GM21723 (cell line): ENCODE data around the gene ZBTB21.
"Not testable (repeated sequence)": the region's sequence is repeated elsewhere in the genome, so short reads cannot be mapped to it uniquely, and the experiment has no call there.

Source experiments
- ATAC-seq: cut with Tn5 transposase; IDR thresholded peaks from one replicate; pipeline ENCODE4 v1.9.1; 2021; ENCODE audit warnings: mild to moderate bottlenecking, moderate library complexity; ENCODE audit not compliant: unreplicated experiment

Gene ZBTB21

GRCh38 chr21:41954654-41955499 is 55.3 kb downstream of the ZBTB21 start:
- ATAC-seq: no peak

- peak; percentile 64 for ATAC-seq
Observed at GRCh38 chr21:41953831-41954653, 56.1 kb downstream of the ZBTB21 start, which contains the start of gene C2CD2. Gene C2CD2 (minus strand): TSS chr21:41954018. CDS start chr21:41953648, 370 bp downstream.

- peak; percentile 35 for ATAC-seq
Observed at GRCh38 chr21:41953249-41953830, 56.8 kb downstream of the ZBTB21 start.

GRCh38 chr21:41952568-41953248 is 57.5 kb downstream of the ZBTB21 start:
- ATAC-seq: no peak

GRCh38 chr21:41951876-41952567 is 58.1 kb downstream of the ZBTB21 start:
- ATAC-seq: no peak

GRCh38 chr21:41950941-41951351 is 59.2 kb downstream of the ZBTB21 start:
- ATAC-seq: no peak

GRCh38 chr21:41949631-41950030 is 60.5 kb downstream of the ZBTB21 start:
- ATAC-seq: not testable (repeated sequence)

GRCh38 chr21:41948901-41949300 is 61.3 kb downstream of the ZBTB21 start:
- no peak for ATAC-seq

- ATAC-seq: no peak
Observed at GRCh38 chr21:41948078-41948895, 61.9 kb downstream of the ZBTB21 start.

GRCh38 chr21:41945982-41946381 is 64.2 kb downstream of the ZBTB21 start:
- no peak for ATAC-seq

- no peak for ATAC-seq
Observed at GRCh38 chr21:41943851-41944250, 66.3 kb downstream of the ZBTB21 start.

GRCh38 chr21:41942457-41942856 is 67.7 kb downstream of the ZBTB21 start:
- no peak for ATAC-seq

- no peak for ATAC-seq
Observed at GRCh38 chr21:41941941-41942340, 68.2 kb downstream of the ZBTB21 start.

GRCh38 chr21:41940431-41940830 is 69.7 kb downstream of the ZBTB21 start:
- no peak for ATAC-seq

GRCh38 chr21:41939391-41939790 is 70.8 kb downstream of the ZBTB21 start:
- ATAC-seq: no peak
